Stimulated activated CD4-positive, alpha-beta T cell treated with anti-CD3 and anti-CD28 coated beads, Interleukin-4, amount 100 ng/mL, for 48 hours (primary cell): ENCODE measurements around the gene SYMPK.

Experiments
- DNase-seq, 2 donors: peaks; one replicate each; pipeline ENCODE4 v3.0.0-alpha.2; 2020; ENCODE audit warnings: low read depth in 2 of 2

SYMPK gene

DNA sequence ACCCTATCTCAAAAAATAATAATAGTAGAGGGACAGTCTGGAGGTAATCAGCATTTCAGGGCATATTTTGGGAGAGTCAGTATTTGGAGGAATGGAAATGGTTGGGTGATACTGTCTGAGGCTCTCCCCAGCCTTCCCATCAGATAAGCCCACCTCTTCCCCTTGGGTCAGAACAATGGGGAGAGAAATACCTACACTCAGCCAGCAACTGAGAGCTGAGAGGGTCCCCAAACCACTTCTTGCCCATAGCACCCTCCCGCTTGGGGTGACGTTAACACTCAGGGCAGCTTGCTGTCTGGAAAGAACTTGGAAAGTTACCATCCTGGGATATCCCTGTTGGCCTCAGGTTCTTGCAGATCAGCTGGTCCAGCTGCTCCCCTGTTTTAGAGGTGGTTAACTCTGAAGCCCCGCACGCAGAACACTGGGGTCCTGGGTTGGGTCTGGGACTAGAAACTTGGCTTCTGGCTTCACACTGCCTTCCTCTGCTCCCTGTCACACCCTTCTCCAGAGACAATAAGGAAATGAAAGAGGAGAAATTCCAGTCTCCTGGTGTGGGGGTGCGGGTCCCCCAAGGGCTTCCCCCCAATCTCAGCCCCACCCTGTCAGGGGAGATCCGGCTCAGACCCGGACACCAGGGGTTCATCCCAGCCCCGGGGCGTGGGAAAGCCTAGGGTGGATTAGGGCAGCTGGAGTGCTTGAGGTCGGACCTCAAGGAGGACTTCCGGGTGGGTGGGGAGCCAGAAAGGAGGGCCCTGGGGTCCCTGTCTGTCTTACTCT, 3.6 kb upstream of the SYMPK start:
- no peak for DNase-seq

DNA sequence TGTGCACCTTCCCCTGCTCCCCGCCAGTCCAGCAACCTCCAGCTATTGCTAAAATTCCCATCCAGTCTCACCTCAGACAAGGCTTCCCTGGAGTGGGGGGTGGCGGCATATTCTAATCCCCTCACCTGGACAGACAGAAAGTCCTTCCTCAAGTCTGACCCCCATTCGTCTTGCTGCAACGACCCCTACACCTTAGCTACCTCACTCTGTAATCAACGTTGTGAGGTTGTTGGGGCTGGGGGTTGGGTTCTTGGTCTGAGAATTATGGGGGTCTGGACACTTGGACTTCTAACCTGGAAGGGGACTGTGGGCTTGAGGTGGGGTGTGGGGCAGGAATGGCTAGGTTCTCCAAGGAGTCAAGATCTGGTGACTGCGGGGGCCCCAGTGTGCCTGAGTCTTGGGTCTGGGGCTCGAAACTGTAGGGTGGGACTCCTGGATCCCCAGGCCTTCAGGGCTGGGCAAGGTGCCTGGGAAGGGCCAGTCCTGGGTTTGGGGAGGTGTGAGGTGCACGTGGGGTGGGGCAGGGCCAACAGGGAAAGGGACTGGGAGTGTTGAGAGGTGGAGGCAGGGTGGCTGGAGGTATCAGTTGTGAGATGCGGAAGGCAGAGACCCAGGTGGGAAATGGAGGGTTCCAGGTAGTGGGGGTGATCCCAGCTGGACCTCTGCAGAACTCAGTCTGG, 2.5 kb upstream of the SYMPK start:
- no peak for DNase-seq

DNA sequence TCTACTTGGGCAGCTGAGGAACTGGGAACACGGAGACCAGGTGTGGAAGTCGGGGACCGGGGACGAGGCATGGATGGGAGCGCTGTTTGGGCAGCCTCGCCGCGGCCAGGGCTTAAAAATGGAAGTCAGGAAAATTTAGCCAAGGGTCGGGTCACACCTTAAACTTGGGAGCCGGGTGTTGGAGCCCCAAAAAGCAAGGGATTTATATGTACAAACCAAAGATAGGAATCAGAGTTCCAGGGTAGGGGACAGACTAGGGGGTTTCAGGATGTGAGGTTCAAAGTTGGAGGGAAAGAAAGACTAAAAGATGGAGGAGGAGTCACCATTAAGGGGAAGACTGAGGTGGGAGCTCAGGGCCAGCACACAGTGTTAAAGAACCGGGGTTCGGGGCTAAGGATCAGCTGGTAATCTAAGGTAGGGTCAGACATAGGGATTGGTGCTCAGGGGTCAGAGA, 1.7 kb upstream of the SYMPK start:
- no peak for DNase-seq

DNA sequence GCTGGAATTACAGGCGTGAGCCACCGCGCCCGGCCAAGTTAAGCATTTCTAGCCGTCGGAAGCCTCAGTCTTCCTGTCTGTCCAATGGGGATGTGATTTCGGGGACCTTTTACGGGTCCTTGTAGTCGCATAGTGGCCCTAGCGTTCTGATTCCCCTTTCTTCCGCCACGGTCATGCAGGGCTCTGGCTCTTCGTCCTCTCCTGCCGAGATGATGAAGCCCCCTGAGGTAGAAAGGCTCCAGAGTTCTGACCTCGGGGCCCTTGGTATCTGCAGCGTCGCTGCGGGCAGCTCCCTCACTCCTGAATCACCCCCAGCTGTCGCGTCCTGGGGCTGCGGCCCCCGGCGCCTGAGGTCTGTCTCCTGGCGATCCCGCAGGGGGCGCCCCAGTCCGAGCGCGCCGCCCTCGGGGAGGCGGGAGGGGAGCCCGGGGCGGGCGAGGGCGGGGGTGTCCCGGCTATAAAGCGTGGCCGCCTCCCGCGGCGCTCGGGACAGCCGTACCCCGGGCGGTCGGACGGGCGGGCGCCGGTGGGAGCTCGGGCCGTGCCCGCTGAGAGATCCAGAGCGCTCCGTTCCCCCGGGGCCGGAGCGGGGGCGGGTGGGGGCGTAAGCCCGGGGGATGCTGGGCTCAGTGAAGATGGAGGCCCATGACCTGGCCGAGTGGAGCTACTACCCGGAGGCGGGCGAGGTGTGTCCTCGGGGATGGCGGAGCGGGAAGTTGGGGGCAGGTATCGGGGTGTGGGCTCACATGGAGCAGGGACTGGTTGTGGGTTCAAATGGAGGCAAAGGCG, 1.1 kb upstream of the SYMPK start, which contains the start of gene FOXA3:
FOXA3 (plus strand) TSS at position 487 of the 789 bp plus-strand sequence; CDS start at position 618, 131 bp downstream.
- DNase-seq, result peak; percentile 45 to 56

DNA sequence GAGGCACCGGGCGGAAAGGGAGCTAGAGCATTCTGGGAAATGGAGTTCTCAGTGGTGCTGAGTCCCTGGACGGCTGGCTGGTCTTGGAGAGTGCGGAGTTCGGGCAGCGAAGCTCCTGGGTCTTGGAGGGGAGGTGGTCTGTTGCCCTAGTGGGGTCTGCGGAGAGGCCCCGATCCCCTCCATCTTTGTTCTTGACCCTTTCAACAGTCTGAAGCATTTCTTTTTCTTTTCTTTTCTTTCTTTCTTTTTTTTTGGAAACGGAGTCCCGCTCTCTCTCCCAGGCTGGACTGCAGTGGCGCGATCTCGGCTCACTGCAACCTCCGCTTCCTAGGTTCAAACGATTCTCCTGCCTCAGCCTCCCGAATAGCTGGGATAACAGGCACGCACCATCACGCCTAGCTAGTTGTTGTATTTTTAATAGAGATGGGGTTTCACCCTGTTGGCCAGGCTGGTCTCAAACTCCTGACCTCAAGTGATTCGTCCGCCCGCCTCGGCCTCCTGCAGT, 440 bp upstream of the SYMPK start:
- no peak for DNase-seq

DNA sequence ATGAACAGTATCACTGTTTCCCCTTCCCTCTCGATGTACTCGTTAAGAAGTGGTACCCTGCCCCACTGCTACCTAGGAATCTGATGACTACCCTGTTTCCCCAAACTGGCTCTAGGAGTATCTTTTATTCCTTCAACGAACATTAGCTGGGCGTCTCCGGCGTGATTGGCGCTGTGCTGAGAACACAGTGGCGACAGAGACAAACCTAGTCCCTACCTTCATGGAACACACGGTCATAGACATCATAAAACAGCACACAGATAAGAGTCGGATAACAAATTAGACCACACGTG, 730 bp downstream of the SYMPK start:
- DNase-seq, result no peak

DNA sequence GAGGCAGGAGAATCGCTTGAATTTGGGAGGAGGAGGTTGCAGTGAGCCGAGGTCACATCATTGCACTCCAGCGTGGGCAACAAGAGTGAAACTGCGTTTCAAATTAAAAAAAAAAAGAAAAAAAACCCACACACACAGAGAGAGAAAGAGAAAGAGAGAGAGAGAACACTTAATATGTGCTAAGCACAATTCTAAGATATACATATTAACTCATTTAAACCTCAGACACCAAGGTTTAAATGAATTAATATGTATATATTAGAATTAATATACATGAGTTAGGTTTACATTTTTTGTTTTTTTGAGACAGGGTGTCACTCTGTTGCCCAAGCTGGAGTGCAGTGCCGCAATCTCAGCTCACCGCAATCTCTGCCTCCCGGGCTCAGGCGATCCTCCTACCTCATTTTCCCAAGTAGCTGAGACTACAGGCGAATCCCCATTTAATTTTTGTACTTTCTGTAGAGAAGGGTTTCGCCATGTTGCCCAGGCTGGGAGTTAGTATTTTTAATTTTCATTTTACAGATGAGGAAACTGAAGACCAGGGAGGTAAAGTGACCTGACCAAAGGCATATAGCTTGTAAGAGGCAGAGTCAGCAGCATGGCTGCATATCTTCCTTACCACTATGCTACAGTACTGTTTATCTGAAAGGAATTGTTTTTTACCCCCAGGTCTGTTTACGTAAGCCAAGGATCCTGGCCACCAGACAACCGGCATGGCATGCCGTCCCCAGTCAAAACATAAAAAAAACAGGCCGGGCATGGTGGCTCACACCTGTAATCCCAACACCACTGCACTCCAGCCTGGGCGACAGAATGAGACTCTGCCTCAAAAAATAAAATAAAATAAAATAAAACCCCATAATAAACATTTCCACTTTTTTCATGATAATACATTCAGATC, 2.3 kb downstream of the SYMPK start:
- no peak for DNase-seq

DNA sequence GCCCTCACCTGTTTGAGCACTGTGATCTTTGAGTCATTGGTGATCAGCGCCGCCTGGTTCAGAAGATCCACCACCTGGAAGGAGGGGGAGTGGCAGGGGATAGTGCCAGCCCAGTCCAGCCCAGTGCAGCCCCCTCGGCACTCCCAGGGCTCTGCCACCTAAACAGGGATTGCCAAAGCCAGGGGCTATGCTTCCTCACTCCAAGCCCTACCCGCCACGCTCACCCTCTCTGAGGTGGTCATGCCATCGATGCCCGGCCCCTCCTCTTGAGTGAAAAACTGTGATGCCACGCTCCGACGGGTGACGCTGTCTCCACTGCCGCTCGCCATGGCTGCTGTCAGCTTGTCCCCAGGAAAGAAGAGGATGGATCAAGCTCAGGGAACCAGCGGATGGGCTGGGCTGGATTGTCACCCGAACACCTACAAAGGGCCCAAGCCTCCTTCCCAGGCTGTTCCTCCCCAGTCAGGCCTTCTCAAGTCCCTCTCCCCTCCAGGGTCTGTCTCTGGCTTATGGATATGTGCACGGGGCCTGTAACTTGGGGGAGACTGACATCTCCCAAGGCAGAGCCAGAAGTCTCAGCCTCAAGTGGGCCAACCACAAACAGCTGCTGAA, 8.7 kb downstream of the SYMPK start:
- DNase-seq, result no peak

DNA sequence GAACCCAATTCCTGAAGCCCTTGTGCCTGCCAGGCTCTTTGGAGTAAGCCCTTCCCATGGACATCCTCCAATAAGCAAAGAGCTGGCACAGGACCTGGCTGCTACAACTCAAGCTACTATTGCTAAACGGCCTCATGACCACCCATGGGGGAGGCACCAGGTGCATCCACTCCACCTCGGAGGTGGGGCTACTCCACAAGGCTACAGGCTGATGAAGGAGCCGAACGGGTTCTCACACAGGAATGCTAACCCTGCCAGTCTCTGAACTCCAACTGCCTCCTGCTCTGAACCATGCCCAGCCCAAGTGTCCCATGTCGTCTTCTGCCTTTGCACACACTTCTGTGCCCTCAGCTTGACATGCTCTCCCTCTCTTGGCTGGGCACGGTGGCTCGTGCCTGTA, 10.0 kb downstream of the SYMPK start:
- no peak for DNase-seq

DNA sequence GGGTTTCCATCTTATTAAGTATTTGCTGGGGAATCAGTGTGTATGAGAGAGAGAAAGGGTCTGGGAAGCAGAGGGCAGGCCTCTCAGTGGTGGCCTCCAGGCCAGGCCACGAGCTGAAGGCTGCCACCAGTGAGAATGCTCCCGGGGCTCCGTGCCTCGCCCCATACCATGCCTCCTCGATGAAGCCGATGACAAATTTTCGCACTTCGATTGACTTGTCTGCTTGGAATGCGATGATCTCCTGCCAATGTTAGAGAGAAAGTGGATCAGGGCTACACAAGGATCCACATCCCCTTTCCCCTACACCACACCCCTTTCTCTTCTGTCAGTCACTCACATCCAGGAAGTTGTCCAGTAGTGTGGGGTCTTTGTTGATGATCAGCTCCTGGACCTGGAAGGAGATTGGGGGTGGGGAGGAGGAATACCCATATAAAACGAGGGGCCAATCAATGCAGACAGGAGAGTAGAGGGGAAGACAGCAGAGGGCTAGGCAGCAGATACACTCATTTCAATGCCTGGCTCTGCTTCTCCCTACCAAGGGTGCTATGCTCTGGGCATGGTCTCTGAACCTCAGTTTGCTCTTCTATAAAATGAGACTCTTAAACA, 10.7 kb downstream of the SYMPK start:
- DNase-seq, result no peak

DNA sequence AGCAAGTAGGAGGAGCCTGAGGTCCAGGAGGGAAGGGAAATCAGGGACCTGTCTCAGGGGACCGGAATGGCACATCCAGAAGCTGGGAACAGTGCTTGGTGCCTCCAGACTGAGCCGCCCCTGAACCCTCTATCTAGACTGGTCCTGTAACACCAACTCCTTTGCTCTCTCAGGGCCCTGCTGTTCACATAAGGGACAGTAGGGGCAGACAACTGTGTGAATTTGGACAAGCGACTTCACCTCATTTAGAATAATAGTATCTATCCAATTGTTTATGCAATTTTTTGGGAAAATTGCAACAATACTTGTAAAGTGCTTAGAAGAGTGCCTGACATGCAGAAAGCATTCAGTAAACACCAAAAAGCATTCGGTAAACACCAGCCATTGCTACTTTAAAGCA, 14.0 kb downstream of the SYMPK start:
- no peak for DNase-seq

DNA sequence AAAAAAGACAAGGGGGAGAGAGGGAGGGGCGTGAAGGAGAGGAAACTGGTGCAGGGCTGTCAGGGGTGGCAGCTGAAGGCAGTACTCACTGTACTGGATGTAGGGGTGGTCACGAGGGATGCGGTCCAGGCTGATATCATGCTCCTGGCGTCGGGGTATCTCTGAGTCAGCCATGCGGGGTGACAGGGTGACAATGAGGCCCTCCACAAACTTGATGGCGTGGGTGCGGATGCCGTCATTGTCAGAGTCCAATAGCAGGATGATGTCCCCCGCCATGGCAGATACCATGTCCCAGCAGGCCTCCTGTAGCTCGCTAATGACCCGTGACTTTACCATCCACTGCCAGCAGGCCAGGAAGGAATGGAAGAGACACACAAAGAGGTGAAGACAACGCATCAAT, 15.3 kb downstream of the SYMPK start:
- no peak for DNase-seq

DNA sequence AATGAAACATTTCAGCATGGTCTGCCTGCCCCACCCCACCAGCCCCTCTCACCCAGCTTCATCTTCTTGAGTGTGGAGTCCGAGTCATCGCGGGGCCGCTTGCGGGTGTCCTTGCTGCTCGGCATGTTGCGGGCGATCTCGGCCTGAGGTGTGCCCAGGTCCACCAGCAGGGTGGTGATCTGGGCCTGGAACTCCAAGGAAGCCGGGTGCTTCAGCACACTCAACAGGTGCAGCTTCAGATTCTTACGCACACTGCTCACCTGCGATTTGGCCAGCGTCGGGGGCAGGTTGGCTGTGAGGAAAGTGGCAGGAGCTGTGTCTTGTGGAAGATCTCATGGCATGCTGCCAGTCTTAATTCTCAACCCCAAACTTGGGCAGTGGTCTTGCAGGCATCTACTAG, 20.7 kb downstream of the SYMPK start:
- no peak for DNase-seq

DNA sequence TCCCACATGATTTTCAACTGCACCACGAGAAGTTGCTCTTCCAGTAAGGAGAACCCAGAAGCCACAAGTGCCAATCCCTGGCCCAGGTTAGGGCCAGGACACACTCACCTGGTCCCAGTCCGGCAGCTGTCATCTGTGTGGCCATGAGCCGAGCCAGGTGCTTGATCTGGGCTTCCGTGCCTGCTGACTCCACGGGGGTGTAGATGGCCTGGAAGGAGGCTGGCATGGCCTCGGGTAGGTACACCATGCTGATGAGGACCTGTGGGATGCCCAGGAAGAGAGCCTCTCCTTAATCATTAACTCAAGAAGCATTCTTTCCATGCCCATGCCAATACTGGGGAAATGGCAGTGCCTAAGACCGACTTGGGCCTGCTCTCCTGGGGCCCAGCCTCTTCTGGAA, 28.0 kb downstream of the SYMPK start:
- DNase-seq, result no peak

DNA sequence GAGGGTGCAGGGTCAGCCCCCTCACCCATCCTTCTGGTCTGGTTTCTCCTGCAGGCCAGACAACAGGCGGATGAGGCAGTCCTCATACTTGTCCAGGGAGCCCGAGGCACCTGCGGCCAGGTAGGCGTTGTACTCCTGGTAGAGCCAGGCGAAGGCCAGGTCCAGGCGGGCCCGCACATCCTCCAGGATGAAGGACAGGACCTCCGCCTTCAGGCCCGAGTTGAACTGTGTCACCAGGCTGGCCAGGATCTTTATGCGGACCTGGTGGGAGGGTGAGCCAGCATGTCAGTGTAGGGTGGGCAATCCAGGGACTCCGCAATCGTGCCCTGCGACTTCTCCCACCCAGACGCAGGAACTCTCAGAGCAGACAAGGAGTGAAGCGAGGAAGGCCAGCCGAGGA, 34.0 kb downstream of the SYMPK start:
- no peak for DNase-seq

DNA sequence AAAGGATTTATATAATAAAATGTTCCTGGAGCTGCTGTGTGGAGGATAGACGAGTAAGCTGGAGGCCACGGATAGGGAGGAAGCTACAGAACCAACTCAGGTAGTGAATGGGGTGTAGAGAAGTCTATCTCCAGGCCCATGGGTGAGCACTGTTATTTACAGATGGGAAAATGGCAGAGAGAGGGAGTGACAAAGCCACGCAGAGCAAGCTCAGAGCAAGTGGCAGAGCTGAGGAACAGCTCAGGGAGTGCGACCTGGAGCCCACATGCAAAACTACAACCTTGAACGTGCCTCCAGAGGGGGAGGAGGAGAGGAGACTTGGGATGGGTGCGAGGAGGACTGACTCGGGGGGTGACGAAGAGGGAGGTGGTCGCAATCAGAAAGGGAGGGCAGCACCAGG, 34.4 kb downstream of the SYMPK start:
- no peak for DNase-seq

DNA sequence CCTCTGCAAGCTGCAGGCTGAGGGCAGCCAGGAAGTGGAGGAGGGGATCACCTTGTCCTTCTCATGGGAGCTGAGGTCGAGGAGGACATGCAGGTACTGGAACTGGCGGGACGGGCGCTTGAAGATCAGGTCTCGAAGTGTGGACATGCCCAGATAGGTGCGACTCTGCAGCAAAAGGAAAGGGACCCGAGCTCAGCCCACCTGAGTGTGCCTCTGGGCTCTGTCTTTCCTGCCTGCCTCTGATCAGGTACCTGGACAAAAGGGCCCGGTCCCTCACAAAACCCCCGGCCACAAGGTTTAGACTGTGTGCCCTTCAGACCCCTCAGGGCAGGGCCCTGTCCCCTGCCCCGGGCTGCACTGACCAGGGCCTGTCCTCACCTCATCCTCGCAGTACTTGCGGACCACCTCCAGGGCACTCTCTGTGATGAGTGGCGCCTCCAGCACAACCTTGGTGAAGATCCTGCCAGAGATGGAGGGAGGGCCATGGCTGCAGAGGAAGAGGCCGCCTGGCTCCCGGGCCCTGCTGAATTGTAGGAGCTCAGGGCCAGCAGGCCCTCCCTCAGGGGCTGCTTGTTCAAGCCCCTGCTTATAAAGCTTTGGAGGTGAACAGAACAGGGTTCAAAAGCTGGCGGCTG, 35.4 kb downstream of the SYMPK start:
- DNase-seq, result no peak

DNA sequence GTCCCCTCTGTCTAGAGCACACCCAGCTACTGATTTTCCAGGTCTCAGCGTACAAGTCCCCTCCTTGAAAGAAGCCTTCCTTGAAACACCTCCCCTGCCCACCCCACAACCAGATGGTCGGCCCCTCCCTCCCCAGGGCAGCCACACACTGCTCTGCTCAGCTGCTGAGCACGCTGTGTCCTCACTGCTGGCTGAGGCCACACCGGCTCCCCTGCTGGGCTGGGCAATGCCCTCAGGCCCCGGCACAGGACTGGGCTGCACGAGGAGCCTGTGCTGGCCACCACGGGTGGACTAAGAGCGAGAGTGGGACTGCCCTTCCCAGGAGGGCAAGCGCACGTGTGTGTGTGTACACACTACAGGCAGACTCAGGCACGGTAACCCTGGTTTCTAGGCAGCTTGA, 36.0 kb downstream of the SYMPK start:
- no peak for DNase-seq

DNA sequence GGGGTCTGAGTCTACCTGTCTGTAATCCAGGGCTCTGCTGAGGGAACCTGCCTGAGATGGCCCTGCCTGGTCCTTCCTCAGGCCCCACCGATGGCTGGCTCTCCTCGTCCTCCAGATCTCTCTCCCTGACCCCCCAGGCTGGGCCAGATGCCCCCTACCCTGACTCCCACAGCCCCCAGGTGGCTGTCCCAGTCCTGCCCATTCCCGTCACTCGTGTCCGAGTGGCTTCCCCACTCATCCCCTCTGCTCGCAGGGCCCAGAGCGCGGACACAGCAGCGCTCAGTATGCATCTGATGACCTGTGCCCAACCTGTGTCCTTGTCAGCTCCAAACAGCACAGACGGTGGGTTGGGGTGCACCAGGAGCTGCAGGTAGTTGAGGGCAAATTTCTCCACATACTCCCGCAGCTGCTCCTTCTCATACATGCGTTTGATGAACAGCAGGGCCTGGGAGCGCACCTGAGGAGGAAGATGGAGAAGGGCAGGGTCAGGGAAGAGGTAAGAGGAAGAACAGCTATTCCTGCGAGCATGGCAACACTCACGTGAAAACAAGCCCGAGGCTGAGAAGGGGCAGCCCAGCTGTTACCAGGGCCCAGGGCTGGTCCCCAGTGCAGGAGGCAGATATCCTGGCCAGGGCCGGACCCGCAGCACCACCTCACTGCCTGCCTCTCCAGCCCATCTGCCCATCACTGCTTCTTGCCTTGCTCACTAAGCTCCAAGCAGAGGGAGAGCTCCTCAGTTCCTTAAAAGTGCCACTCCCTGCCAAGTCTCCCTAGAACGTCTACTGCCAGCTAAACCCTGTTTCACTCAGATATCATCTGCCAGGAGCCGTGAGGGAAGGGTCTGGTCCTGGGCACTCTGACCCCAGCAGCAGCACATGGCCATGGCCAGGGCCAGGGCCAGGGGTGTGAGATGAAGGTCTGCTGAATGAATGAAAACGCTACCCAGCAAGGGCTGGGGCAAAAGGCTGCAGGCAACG, 36.7 kb downstream of the SYMPK start:
- DNase-seq, result no peak
